Measurements from ENCODE around the gene PLPPR3. TPM values are rescaled to one million over a fixed set of nuclear protein-coding genes. Genes with fewer than 3 reads are reported as not detected.

Gene PLPPR3
- total and polyA plus RNA-seq, 4 donors: 3.1 TPM; not detected in 3

DNA sequence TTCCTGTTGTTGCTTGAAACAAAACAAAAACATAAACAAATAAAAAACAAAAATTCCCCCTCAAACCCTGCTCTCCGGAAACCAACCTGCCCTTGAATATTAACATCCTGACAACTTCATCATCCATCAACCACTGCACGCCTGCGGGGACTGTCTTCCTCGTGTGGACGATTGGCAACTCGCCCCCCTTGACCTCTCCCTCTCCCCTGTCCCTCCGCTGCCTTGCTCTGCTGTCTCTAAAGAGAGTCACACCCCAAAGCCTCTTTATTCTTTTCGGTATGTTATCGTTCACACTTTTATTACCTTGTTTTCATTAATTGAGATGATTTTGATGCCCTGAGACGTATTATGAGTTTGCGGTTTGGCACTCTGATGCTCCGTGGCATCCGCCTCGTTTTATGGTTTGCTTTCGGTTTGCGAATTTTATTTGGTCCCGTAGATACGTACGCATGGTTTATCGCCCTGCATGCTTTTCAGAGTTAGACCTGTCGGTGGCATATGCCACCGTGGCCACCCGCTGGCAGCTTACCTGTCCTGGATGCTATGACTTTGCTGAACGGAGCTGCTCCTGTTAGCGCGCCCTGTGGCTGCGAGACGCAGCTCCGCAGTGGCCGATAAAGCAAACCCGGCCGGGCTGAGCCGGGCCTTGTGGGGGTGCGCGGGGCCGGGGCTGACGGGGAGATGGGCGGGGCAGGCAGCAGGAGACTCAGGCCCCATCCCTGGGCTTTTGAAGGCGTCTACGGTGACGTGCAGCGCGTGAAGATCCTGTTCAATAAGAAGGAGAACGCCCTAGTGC lies 13.9 kb downstream of the PLPPR3 start:
- DNase-seq (ENCODE audit: low spot score): no peak
- H3K4me3 ChIP-seq (ENCODE audit: low read depth in 1 of 3, low read length in 3 of 3): no peak overlapping the region
- H3K36me3 ChIP-seq (ENCODE audit: control insufficient read depth in 4 of 4, insufficient read depth in 3 of 4, low read depth in 1 of 4, low read length in 3 of 4): peaks cover 40 to 77% (median 65%) of the 10 kb centered on the region in 4 donors
- H3K9me3 ChIP-seq (ENCODE audit: control insufficient read depth in 4 of 4, low read length in 3 of 4): no peaks in the 10 kb centered on the region
- H3K27ac ChIP-seq (ENCODE audit: low read depth in 1 of 2, low read length in 2 of 2): no peak overlapping the region
- no peak overlapping the region for H3K9ac ChIP-seq (ENCODE audit: low read depth in 1 of 2, low read length in 2 of 2)
- H3K27me3 ChIP-seq (ENCODE audit: control insufficient read depth in 4 of 4, insufficient read depth in 4 of 4, low read length in 3 of 4): no peaks in the 10 kb centered on the region
- no peak for TF ChIP-seq REST (IDR thresholded peaks at IDR 0.05)
- TF ChIP-seq FOXA1 (IDR thresholded peaks at IDR 0.05): no peak
- no peak for TF ChIP-seq SP1 (IDR thresholded peaks at IDR 0.05)
- no peak for TF ChIP-seq NR2F2 (IDR thresholded peaks at IDR 0.05)
- TF ChIP-seq ZBTB33 (IDR thresholded peaks at IDR 0.05): no peak
- TF ChIP-seq GABPA (IDR thresholded peaks at IDR 0.05 in 1 of 2, conservative IDR thresholded peaks at IDR 0.05 in 1 of 2): no peak
- no peak for TF ChIP-seq MAX (IDR thresholded peaks at IDR 0.05)
- TF ChIP-seq FOXA2 (IDR thresholded peaks at IDR 0.05): no peak
- TF ChIP-seq, protein P1, sequence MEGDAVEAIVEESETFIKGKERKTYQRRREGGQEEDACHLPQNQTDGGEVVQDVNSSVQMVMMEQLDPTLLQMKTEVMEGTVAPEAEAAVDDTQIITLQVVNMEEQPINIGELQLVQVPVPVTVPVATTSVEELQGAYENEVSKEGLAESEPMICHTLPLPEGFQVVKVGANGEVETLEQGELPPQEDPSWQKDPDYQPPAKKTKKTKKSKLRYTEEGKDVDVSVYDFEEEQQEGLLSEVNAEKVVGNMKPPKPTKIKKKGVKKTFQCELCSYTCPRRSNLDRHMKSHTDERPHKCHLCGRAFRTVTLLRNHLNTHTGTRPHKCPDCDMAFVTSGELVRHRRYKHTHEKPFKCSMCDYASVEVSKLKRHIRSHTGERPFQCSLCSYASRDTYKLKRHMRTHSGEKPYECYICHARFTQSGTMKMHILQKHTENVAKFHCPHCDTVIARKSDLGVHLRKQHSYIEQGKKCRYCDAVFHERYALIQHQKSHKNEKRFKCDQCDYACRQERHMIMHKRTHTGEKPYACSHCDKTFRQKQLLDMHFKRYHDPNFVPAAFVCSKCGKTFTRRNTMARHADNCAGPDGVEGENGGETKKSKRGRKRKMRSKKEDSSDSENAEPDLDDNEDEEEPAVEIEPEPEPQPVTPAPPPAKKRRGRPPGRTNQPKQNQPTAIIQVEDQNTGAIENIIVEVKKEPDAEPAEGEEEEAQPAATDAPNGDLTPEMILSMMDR (IDR thresholded peaks at IDR 0.05; ENCODE audit: low read depth, low read length, missing input control): no peak
- no peak for TF ChIP-seq RAD21 (IDR thresholded peaks at IDR 0.05)
- TF ChIP-seq, protein P2, sequence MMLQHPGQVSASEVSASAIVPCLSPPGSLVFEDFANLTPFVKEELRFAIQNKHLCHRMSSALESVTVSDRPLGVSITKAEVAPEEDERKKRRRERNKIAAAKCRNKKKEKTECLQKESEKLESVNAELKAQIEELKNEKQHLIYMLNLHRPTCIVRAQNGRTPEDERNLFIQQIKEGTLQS (IDR thresholded peaks at IDR 0.05): no peak
- no peak for TF ChIP-seq EGR1 (IDR thresholded peaks at IDR 0.05; ENCODE audit: low read depth in 2 of 2)
- no peak for TF ChIP-seq HNF4A (conservative IDR thresholded peaks at IDR 0.05)
- no peak for TF ChIP-seq JUND (IDR thresholded peaks at IDR 0.05)
- TF ChIP-seq HNF4G (IDR thresholded peaks at IDR 0.05): no peak
- no peak for TF ChIP-seq YY1 (IDR thresholded peaks at IDR 0.05)
- TF ChIP-seq RXRA (IDR thresholded peaks at IDR 0.05): no peak
- no peak for TF ChIP-seq TAF1 (conservative IDR thresholded peaks at IDR 0.05)
- peaks cover 0 to 3% (median 0%) of the 10 kb centered on the region in 4 donors for H3K4me1 ChIP-seq (ENCODE audit: control insufficient read depth in 4 of 4, insufficient read depth in 4 of 4, low read length in 3 of 4)
- WGBS: 92% methylated on average over 44 of the region's 44 CpGs
